Upper lobe of right lung (tissue), 1 donor: ENCODE data around the gene SHTN1. TPM values are rescaled to one million over a fixed set of nuclear protein-coding genes. Genes with fewer than 3 reads are reported as not detected.

Source experiments
- ATAC-seq: fragments of 200-7000 bp; cut with Tn5 transposase; one replicate; pipeline ENCODE4 v1.9.1; 2020; ENCODE audit warnings: mild to moderate bottlenecking, moderate library complexity
- DNase-seq: peaks from one replicate; pipeline ENCODE4 v3.0.0-alpha.2; 2020
- H3K27ac ChIP-seq: fragments of 200-600 bp; one replicate; pipeline ENCODE4 v1.8.0; 2022
- H3K27me3 ChIP-seq: fragments of 200-600 bp; one replicate; pipeline ENCODE4 v1.8.0; 2022; ENCODE audit warnings: mild to moderate bottlenecking
- H3K36me3 ChIP-seq: fragments of 200-600 bp; one replicate; pipeline ENCODE4 v1.8.0; 2022
- H3K4me1 ChIP-seq: fragments of 200-600 bp; one replicate; pipeline ENCODE4 v1.8.0; 2022
- H3K4me3 ChIP-seq: fragments of 200-600 bp; one replicate; pipeline ENCODE4 v1.8.0; 2022; ENCODE audit warnings: mild to moderate bottlenecking
- H3K9me3 ChIP-seq: fragments of 200-600 bp; one replicate; pipeline ENCODE4 v1.8.0; 2022
- CTCF ChIP-seq: fragments of 200-600 bp; IDR thresholded peaks from one replicate; pipeline ENCODE4 v1.8.0; 2022; ENCODE audit warnings: antibody characterized with exemption
- intact Hi-C: fragments of 100-400 bp; cut with DNase I; formaldehyde crosslinking; loops from one replicate; pipeline ENCODE4 v1.11.0; 2022
- total RNA-seq: library from RNA; stranded (reverse); fragmentation: NEBNext Ultra II Directional; extraction: Animal tissue kit (Norgen Biotek cat#: 25700); gene quantifications from one replicate; pipeline ENCODE4 v1.2.1, GENCODE V29; 2021
- donor health status: DM: no; HTN: yes; CAD: no; lungs with severe emphysema.

Gene SHTN1
- total RNA-seq, 1 donor from 2014 or later, result 40.4 TPM

- no peak for ATAC-seq
- Histone ChIP-seq H3K4me3 (no peak overlapping the region), H3K27ac (no peak overlapping the region), H3K36me3 (no peaks in the 10 kb centered on the region), H3K4me1 (no peaks in the 10 kb centered on the region), H3K9me3 (no peaks in the 10 kb centered on the region), H3K27me3 (peaks cover 7% of the 10 kb centered on the region)
- no peak for TF ChIP-seq CTCF
- no peak for DNase-seq
- intact Hi-C loops, result no loop called here
These were observed 129.1 kb downstream of the SHTN1 start for GRCh38 chr10:116875897-116876296.

- Histone ChIP-seq H3K4me1 (no peaks in the 10 kb centered on the region), H3K36me3 (no peaks in the 10 kb centered on the region), H3K4me3 (no peak overlapping the region), H3K27ac (no peak overlapping the region), H3K27me3 (peaks cover 7% of the 10 kb centered on the region), H3K9me3 (no peaks in the 10 kb centered on the region)
- ATAC-seq (no peak), DNase-seq (no peak)
- TF ChIP-seq CTCF, result no peak
- intact Hi-C loops, result no loop called here
These were observed 131.9 kb downstream of the SHTN1 start for GRCh38 chr10:116873134-116873533.

GRCh38 chr10:116870949-116871348 is 134.0 kb downstream of the SHTN1 start:
- Histone ChIP-seq H3K36me3 (no peaks in the 10 kb centered on the region), H3K4me3 (no peak overlapping the region), H3K27ac (no peak overlapping the region), H3K27me3 (peaks cover 7% of the 10 kb centered on the region), H3K4me1 (no peaks in the 10 kb centered on the region), H3K9me3 (no peaks in the 10 kb centered on the region)
- no peak for DNase-seq
- ATAC-seq, result no peak
- TF ChIP-seq CTCF, result no peak
- intact Hi-C loops, result no loop called here

GRCh38 chr10:116868722-116869121 is 136.3 kb downstream of the SHTN1 start:
- Histone ChIP-seq H3K4me3 (no peak overlapping the region), H3K27ac (no peak overlapping the region), H3K9me3 (no peaks in the 10 kb centered on the region), H3K36me3 (no peaks in the 10 kb centered on the region), H3K27me3 (peaks cover 7% of the 10 kb centered on the region), H3K4me1 (no peaks in the 10 kb centered on the region)
- ATAC-seq (no peak), DNase-seq (no peak)
- no peak for TF ChIP-seq CTCF
- intact Hi-C loops, result no loop called here

- Histone ChIP-seq H3K4me1 (no peaks in the 10 kb centered on the region), H3K27ac (no peak overlapping the region), H3K4me3 (no peak overlapping the region), H3K27me3 (peaks cover 4% of the 10 kb centered on the region), H3K36me3 (no peaks in the 10 kb centered on the region), H3K9me3 (no peaks in the 10 kb centered on the region)
- DNase-seq (no peak), ATAC-seq (no peak)
- intact Hi-C loops, result no loop called here
- no peak for TF ChIP-seq CTCF
These were observed 136.8 kb downstream of the SHTN1 start for GRCh38 chr10:116868198-116868676.

- Histone ChIP-seq H3K36me3 (no peaks in the 10 kb centered on the region), H3K27ac (no peak overlapping the region), H3K9me3 (no peaks in the 10 kb centered on the region), H3K27me3 (no peaks in the 10 kb centered on the region), H3K4me3 (no peak overlapping the region), H3K4me1 (no peaks in the 10 kb centered on the region)
- DNase-seq (no peak), ATAC-seq (no peak)
- no peak for TF ChIP-seq CTCF
- intact Hi-C loops, result no loop called here
These were observed 137.9 kb downstream of the SHTN1 start for GRCh38 chr10:116866987-116867595.
